Measurements from ENCODE around the gene IL12B. TPM values are rescaled to one million over a fixed set of nuclear protein-coding genes. Genes with fewer than 3 reads are reported as not detected.
A peak's percentile ranks its signal among the peaks of the same experiment; 100 is the strongest.
"Not testable (repeated sequence)": the region's sequence is repeated elsewhere in the genome, so short reads cannot be mapped to it uniquely, and the experiment has no call there.

IL12B gene
- total RNA-seq = not detected
- not detected for polyA plus RNA-seq (2013, experiment 1 of 2)
- polyA plus RNA-seq (2013, experiment 2 of 2) = 0.01 TPM
- 0 to 1.8 (median 0) reads per million in 172 experiments for total RNA-seq

DNA sequence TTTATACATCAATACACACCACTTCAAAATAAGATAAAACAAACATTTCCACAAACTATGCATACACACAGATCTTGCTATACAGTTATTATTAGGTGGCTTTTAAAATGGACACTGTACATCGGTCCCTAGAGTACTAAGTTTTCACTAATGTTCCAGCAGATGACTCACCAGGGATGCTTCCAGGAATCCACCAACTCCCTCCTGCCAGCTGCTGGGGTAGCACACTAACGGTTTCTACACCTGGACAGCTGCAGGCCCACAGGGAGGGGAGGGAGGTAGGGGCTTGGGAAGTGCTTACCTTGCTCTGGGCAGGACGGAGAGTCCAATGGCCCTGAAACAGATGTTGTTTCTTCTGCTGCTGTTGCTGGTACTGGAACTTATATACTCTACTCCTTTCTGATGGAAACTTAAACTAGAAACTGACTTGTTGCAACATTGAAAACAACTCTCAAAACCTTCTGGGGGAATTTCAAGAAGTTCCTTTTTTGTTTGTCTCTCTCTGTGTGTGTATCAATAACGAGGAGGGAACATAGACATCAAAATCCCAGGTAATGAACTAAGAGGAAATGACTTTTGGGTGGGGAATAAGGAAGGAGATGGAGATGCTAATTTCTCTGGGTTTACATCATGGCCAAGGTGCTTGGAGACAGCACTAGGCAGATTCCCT lies at the start of gene IL12B:
Gene IL12B (minus strand): TSS at position 357 of the 670 bp plus-strand sequence. CDS start 3,705 bp downstream, outside the sequence.
- ChIA-PET POLR2A (interaction anchor here (0.6 kb wide), 2 partner anchors 9 to 1094 kb away, joined by 3 to 4 read pairs; no protein-coding TSS in a partner anchor), CTCF (no interaction called here)
- H3K27me3 Mint-ChIP-seq = no peaks in the 10 kb centered on the region
- H3K4me3 Mint-ChIP-seq = peak within 1 kb of the TSS; percentile 77
- ATAC-seq (ENCODE audit: poor library complexity) = no peak
- H3K36me3 Mint-ChIP-seq (ENCODE audit: low read depth) = no peaks in the 10 kb centered on the region
- no peak within 1 kb of the TSS for H3K27ac Mint-ChIP-seq
- Histone ChIP-seq H3K36me3 (ENCODE audit: insufficient read depth, low read length) (no peaks in the 10 kb centered on the region), H3K27me3 (ENCODE audit: control insufficient read depth in 1 of 2, insufficient read depth in 2 of 2, low read length in 2 of 2) (peaks cover 0 to 4% of the 10 kb centered on the region in 2 experiments), H3K27ac (ENCODE audit: low read depth in 1 of 2, low read length in 2 of 2) (no peak within 1 kb of the TSS), H3K9me3 (ENCODE audit: control insufficient read depth in 1 of 2, insufficient read depth in 1 of 2, low read length in 2 of 2) (no peaks in the 10 kb centered on the region), H3K4me1 (ENCODE audit: insufficient read depth, low read length) (peaks cover 14% of the 10 kb centered on the region), H3K4me3 (ENCODE audit: low read length) (peak within 1 kb of the TSS; percentile 62)
- TF ChIP-seq, protein P1, sequence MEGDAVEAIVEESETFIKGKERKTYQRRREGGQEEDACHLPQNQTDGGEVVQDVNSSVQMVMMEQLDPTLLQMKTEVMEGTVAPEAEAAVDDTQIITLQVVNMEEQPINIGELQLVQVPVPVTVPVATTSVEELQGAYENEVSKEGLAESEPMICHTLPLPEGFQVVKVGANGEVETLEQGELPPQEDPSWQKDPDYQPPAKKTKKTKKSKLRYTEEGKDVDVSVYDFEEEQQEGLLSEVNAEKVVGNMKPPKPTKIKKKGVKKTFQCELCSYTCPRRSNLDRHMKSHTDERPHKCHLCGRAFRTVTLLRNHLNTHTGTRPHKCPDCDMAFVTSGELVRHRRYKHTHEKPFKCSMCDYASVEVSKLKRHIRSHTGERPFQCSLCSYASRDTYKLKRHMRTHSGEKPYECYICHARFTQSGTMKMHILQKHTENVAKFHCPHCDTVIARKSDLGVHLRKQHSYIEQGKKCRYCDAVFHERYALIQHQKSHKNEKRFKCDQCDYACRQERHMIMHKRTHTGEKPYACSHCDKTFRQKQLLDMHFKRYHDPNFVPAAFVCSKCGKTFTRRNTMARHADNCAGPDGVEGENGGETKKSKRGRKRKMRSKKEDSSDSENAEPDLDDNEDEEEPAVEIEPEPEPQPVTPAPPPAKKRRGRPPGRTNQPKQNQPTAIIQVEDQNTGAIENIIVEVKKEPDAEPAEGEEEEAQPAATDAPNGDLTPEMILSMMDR (IDR thresholded peaks at IDR 0.05) = no peak
- H3K9me3 Mint-ChIP-seq = no peaks in the 10 kb centered on the region
- peaks cover 27% of the 10 kb centered on the region for H3K4me1 Mint-ChIP-seq (ENCODE audit: low read depth)
- intact Hi-C loops (cut with DNase I, micrococcal nuclease) = loop anchor here (2.0 to 10.0 kb wide), 5 partner anchors 82 to 677 kb away; partner anchors contain the start of gene TTC1 (in 1 of the 2)
- DNase-seq = no peak

DNA sequence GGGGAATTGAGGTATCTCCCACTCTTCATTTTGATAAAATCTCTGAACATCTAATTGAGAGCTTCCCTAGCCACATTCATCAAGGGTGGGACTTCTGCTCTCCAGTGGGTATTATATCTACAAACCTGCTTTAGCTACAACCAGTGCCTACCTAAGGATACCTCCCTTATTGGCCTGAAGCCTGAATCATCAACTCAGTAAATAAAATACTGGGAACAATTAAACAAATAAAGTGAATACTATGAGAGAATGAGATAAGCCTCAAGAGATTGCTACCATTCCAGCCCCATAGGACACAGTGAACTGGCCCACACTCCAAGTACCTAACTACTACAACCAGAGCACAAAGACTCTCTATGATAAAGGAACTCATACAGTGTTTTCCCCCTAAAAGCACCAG lies 47.4 kb upstream of the IL12B start:
- Histone ChIP-seq H3K4me1 (ENCODE audit: insufficient read depth, low read length) (no peaks in the 10 kb centered on the region), H3K27ac (ENCODE audit: low read depth in 1 of 2, low read length in 2 of 2) (no peak overlapping the region), H3K36me3 (ENCODE audit: insufficient read depth, low read length) (no peaks in the 10 kb centered on the region), H3K4me3 (ENCODE audit: low read length) (no peak overlapping the region), H3K27me3 (ENCODE audit: control insufficient read depth in 1 of 2, insufficient read depth in 2 of 2, low read length in 2 of 2) (no peaks in the 10 kb centered on the region), H3K9me3 (ENCODE audit: control insufficient read depth in 1 of 2, insufficient read depth in 1 of 2, low read length in 2 of 2) (peaks cover 3 to 17% of the 10 kb centered on the region in 2 experiments)
- Mint-ChIP-seq H3K9me3 (peaks cover 15% of the 10 kb centered on the region), H3K27ac (no peak overlapping the region), H3K36me3 (ENCODE audit: low read depth) (no peaks in the 10 kb centered on the region), H3K4me1 (ENCODE audit: low read depth) (no peaks in the 10 kb centered on the region), H3K4me3 (no peak overlapping the region), H3K27me3 (no peaks in the 10 kb centered on the region)
- intact Hi-C loops (cut with DNase I, micrococcal nuclease) = no loop called here
- ATAC-seq (ENCODE audit: poor library complexity) (no peak), DNase-seq (no peak)
- CTCF ChIA-PET = no interaction called here
- POLR2A ChIA-PET = no interaction called here
- TF ChIP-seq, protein P1 (IDR thresholded peaks at IDR 0.05) = no peak

DNA sequence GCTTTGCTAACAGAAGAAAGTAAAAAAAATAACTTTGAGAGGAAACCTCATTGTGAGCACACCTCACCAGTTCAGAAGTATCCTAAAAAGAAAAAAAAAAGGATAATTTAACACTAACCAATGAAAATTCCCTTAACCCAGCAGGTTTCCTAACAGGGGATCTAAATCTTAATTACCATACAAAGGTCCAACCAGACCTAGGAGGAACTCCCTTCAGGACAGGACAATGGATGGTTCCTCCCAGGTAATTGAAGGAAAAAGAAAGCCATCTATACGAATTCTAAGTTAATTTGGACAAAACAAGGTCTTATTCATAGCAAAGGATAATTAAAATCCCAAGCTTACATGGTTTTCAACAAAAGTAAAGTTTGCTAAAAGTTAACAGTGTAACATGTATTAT lies 37.6 kb upstream of the IL12B start:
- CTCF ChIA-PET; H3K4me3 Mint-ChIP-seq; H3K4me1 Mint-ChIP-seq (ENCODE audit: low read depth); POLR2A ChIA-PET; H3K4me1 ChIP-seq (ENCODE audit: insufficient read depth, low read length); H3K27ac ChIP-seq (ENCODE audit: low read depth in 1 of 2, low read length in 2 of 2); H3K27ac Mint-ChIP-seq; H3K36me3 Mint-ChIP-seq (ENCODE audit: low read depth); H3K27me3 Mint-ChIP-seq; H3K9me3 ChIP-seq (ENCODE audit: control insufficient read depth in 1 of 2, insufficient read depth in 1 of 2, low read length in 2 of 2); ATAC-seq (ENCODE audit: poor library complexity); DNase-seq; H3K4me3 ChIP-seq (ENCODE audit: low read length); H3K9me3 Mint-ChIP-seq; H3K27me3 ChIP-seq (ENCODE audit: control insufficient read depth in 1 of 2, insufficient read depth in 2 of 2, low read length in 2 of 2); intact Hi-C loops (cut with DNase I, micrococcal nuclease); H3K36me3 ChIP-seq (ENCODE audit: insufficient read depth, low read length): not testable (repeated sequence)

DNA sequence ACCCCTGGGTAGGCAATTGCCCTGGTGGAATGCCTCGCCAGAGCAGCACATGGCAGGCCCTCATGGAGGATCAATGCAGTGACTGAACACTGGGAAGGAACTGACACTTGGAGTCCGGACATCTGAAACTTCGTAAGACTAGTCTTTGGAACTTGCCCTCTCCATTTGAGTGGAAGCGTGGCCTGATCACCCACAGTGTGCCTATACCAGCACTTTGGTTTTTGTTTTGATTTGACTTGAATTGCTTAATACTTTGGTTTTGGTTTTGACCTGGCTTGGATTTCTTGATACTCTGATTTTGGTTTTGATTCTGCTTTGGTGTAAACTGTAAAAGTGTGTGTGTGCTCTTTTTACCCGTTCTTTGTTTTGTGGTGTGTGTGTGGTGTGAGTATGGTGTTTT lies 36.5 kb upstream of the IL12B start:
- H3K4me3 Mint-ChIP-seq; H3K36me3 ChIP-seq (ENCODE audit: insufficient read depth, low read length); H3K4me3 ChIP-seq (ENCODE audit: low read length); H3K27ac ChIP-seq (ENCODE audit: low read depth in 1 of 2, low read length in 2 of 2); H3K27me3 Mint-ChIP-seq; H3K9me3 Mint-ChIP-seq; H3K4me1 Mint-ChIP-seq (ENCODE audit: low read depth); intact Hi-C loops (cut with DNase I, micrococcal nuclease); POLR2A ChIA-PET; ATAC-seq (ENCODE audit: poor library complexity); DNase-seq; H3K27ac Mint-ChIP-seq; H3K4me1 ChIP-seq (ENCODE audit: insufficient read depth, low read length); H3K36me3 Mint-ChIP-seq (ENCODE audit: low read depth); H3K27me3 ChIP-seq (ENCODE audit: control insufficient read depth in 1 of 2, insufficient read depth in 2 of 2, low read length in 2 of 2); H3K9me3 ChIP-seq (ENCODE audit: control insufficient read depth in 1 of 2, insufficient read depth in 1 of 2, low read length in 2 of 2); CTCF ChIA-PET: not testable (repeated sequence)
